BJ (cell line): Measurements from ENCODE around the gene PEX11A. TPM values are rescaled to one million over a fixed set of nuclear protein-coding genes. Genes with fewer than 3 reads are reported as not detected.

Experiments
- CTCF ChIA-PET: fragments of 350-600 bp; formaldehyde crosslinking; extraction: SDS; loops from one replicate; lab custom pipeline; 2021; ENCODE audit warnings: antibody characterized with exemption, inconsistent platforms; lab: Yijun Ruan, JAX
- POLR2A ChIA-PET: fragments of 300-600 bp; sonication (Branson Sonifier 250); formaldehyde crosslinking; extraction: SDS; loops from one replicate; lab custom pipeline; 2021; ENCODE audit warnings: antibody characterized with exemption; lab: Charles Lee
- DNase-seq: peaks from one replicate; pipeline ENCODE4 v3.0.0-alpha.2; 2011; ENCODE audit warnings: low read depth
- H3K27me3 ChIP-seq: 2 replicates; pipeline ENCODE4 v1.6.0; 2011; ENCODE audit warnings: low read length; ENCODE audit not compliant: control insufficient read depth, insufficient read depth
- H3K36me3 ChIP-seq: 2 replicates; pipeline ENCODE4 v1.5.1; 2011; ENCODE audit warnings: low read length; ENCODE audit not compliant: control insufficient read depth, insufficient read depth
- H3K4me3 ChIP-seq: 2 replicates; pipeline ENCODE4 v1.5.1; 2011; ENCODE audit warnings: low read depth, mild to moderate bottlenecking, control low read depth, low read length
- CTCF ChIP-seq: IDR thresholded peaks from 2 replicates; pipeline ENCODE4 v1.5.1; 2011; ENCODE audit warnings: low read depth, mild to moderate bottlenecking, control low read depth, inconsistent platforms, low read length, moderate library complexity; ENCODE audit not compliant: insufficient read depth
- polyA plus RNA-seq: library from polyadenylated mRNA; depleted of rRNA; stranded (reverse); fragments of >200 nt; gene quantifications from 2 replicates; pipeline ENCODE4 v1.2.3, GENCODE V29; 2011; rRNA removed
- small RNA-seq: library from RNA; depleted of rRNA; stranded (forward); fragments of <200 nt; gene quantifications from one replicate; pipeline ENCODE3, GENCODE V24; 2012; ENCODE audit warnings: low replicate concordance, low read depth; ENCODE audit not compliant: insufficient read length

The PEX11A gene
- polyA plus RNA-seq, 1 experiment = 8.9 TPM

GRCh38 chr15:89632563-89633430 lies 57.8 kb downstream of the PEX11A start:
- Histone ChIP-seq H3K36me3 (peaks cover 45% of the 10 kb centered on the region), H3K4me3 (no peak overlapping the region), H3K27me3 (no peaks in the 10 kb centered on the region)
- no peak for DNase-seq
- no peak for TF ChIP-seq CTCF
- ChIA-PET CTCF (interaction anchor here (1.2 kb wide), 1 partner anchor 15 kb away, joined by 3 read pairs; no protein-coding TSS in a partner anchor), POLR2A (no interaction called here)

- Histone ChIP-seq H3K4me3 (no peak overlapping the region), H3K27me3 (no peaks in the 10 kb centered on the region), H3K36me3 (peaks cover 48% of the 10 kb centered on the region)
- POLR2A ChIA-PET = no interaction called here
- CTCF ChIA-PET = no interaction called here
- no peak for DNase-seq
- TF ChIP-seq CTCF = no peak
Observed at GRCh38 chr15:89631902-89632264, 58.7 kb downstream of the PEX11A start.

Small RNAs within 50 kb of the gene (small RNA-seq; reads per million reads assigned to genes)
- gene RNU6-132P = not detected

Other genes with a start within 250 kb of the PEX11A start
- gene RHCG, start 194.2 kb downstream of the PEX11A start, polyA plus RNA-seq = not detected in 2 replicates
- gene TICRR, start 115.3 kb downstream of the PEX11A start, polyA plus RNA-seq = 1.5 and 2.4 TPM in 2 replicates
- gene KIF7, start 35.3 kb downstream of the PEX11A start, polyA plus RNA-seq = 5.4 and 7.5 TPM in 2 replicates
- gene PLIN1, start 11.4 kb downstream of the PEX11A start, polyA plus RNA-seq = 0.06 and 0.07 TPM in 2 replicates
- 0.15 and 0.17 TPM in 2 replicates for gene WDR93, start 57 bp upstream of the PEX11A start, polyA plus RNA-seq
- 0.20 and 0.49 TPM in 2 replicates for gene MESP1, start 60.5 kb upstream of the PEX11A start, polyA plus RNA-seq
- gene MESP2, start 85.6 kb upstream of the PEX11A start, polyA plus RNA-seq = 0.28 and 0.39 TPM in 2 replicates
- 122 and 187 TPM in 2 replicates for gene ANPEP, start 124.1 kb upstream of the PEX11A start, polyA plus RNA-seq
- gene AP3S2, start 203.2 kb upstream of the PEX11A start, polyA plus RNA-seq = 23.5 and 37.2 TPM in 2 replicates
- gene ARPIN, start 222.2 kb upstream of the PEX11A start, polyA plus RNA-seq = 10.0 and 11.2 TPM in 2 replicates